Calu3 (cell line): Measurements from ENCODE around the gene FUT7. TPM values are rescaled to one million over a fixed set of nuclear protein-coding genes. Genes with fewer than 3 reads are reported as not detected.

Experiments
- BruUV-seq: library from RNA; stranded (reverse); fragments of 400-500 nt; replicated peaks from 2 replicates; lab custom pipeline; 2021; lab: Mats Ljungman, UMichigan
- CTCF ChIA-PET: fragments of 300-600 bp; sonication (Branson Sonifier 250); formaldehyde crosslinking; loops from one replicate; lab custom pipeline; 2022; ENCODE audit warnings: antibody characterized with exemption; lab: Charles Lee
- DNase-seq: peaks from one replicate; pipeline ENCODE4 v3.0.0; 2022
- H3K27ac Mint-ChIP-seq: one replicate; pipeline ENCODE4 v1.8.0; 2022; ENCODE audit warnings: mixed read lengths; ENCODE audit not compliant: unreplicated experiment
- H3K27me3 Mint-ChIP-seq: one replicate; pipeline ENCODE4 v1.8.0; 2022; ENCODE audit warnings: mixed read lengths; ENCODE audit not compliant: unreplicated experiment
- H3K36me3 Mint-ChIP-seq: one replicate; pipeline ENCODE4 v1.8.0; 2022; ENCODE audit warnings: mild to moderate bottlenecking, moderate library complexity, mixed read lengths; ENCODE audit not compliant: insufficient read depth, unreplicated experiment
- H3K4me1 Mint-ChIP-seq: one replicate; pipeline ENCODE4 v1.8.0; 2022; ENCODE audit warnings: mild to moderate bottlenecking, low read depth, mixed read lengths; ENCODE audit not compliant: unreplicated experiment
- H3K4me3 Mint-ChIP-seq: one replicate; pipeline ENCODE4 v1.8.0; 2022; ENCODE audit warnings: mild to moderate bottlenecking, low read depth, moderate library complexity, mixed read lengths; ENCODE audit not compliant: unreplicated experiment
- H3K9me3 Mint-ChIP-seq: one replicate; pipeline ENCODE4 v1.8.0; 2022; ENCODE audit warnings: low read depth, mixed read lengths; ENCODE audit not compliant: unreplicated experiment
- CTCF ChIP-seq: fragments of 200-600 bp; IDR thresholded peaks from one replicate; pipeline ENCODE4 v1.8.0; 2022; ENCODE audit warnings: antibody characterized with exemption; ENCODE audit not compliant: unreplicated experiment
- intact Hi-C: fragments of 100-400 bp; cut with micrococcal nuclease; formaldehyde crosslinking; loops from one replicate; pipeline ENCODE4 v1.10.0; 2022; ENCODE audit not compliant: unreplicated experiment
- total RNA-seq: library from RNA; stranded (reverse); gene quantifications from 2 replicates; pipeline ENCODE4 v1.2.3, GENCODE V29; 2022

Gene FUT7
- total RNA-seq, 1 experiment from 2014 or later, result not detected

- peak; percentile 73 for TF ChIP-seq CTCF
- intact Hi-C loops, result no loop called here
- H3K4me1 Mint-ChIP-seq, result no peaks in the 10 kb centered on the region
- peaks cover 24% of the 10 kb centered on the region for H3K36me3 Mint-ChIP-seq
- H3K27me3 Mint-ChIP-seq, result no peaks in the 10 kb centered on the region
- no peaks in the 10 kb centered on the region for H3K9me3 Mint-ChIP-seq
- no TSS peak for BruUV-seq
- CTCF ChIA-PET, result interaction anchor here (0.6 to 1.9 kb wide), 12 partner anchors 8 to 120 kb away, joined by 3 to 27 read pairs (median 5); partner anchors contain the start of gene MAN1B1
- no peak within 1 kb of the TSS for H3K27ac Mint-ChIP-seq
- DNase-seq, result peak; percentile 88
- peak within 1 kb of the TSS; percentile 73 for H3K4me3 Mint-ChIP-seq
These were observed 14.3 kb upstream of the FUT7 start, which contains the start of gene NPDC1 for GRCh38 chr9:137046088-137046787. NPDC1 (minus strand) TSS chr9:137046177; CDS start chr9:137045989, 188 bp downstream.

GRCh38 chr9:137045294-137046087 lies 13.6 kb upstream of the FUT7 start:
- no peaks in the 10 kb centered on the region for H3K9me3 Mint-ChIP-seq
- CTCF ChIA-PET, result interaction anchor here (1.2 to 1.9 kb wide), 2 partner anchors 10 to 22 kb away, joined by 10 to 27 read pairs; no protein-coding TSS in a partner anchor
- no peaks in the 10 kb centered on the region for H3K4me1 Mint-ChIP-seq
- intact Hi-C loops, result no loop called here
- DNase-seq, result no peak
- peaks cover 24% of the 10 kb centered on the region for H3K36me3 Mint-ChIP-seq
- peak overlapping the region; percentile 73 for H3K4me3 Mint-ChIP-seq
- no peaks in the 10 kb centered on the region for H3K27me3 Mint-ChIP-seq
- no peak overlapping the region for H3K27ac Mint-ChIP-seq
- no peak for TF ChIP-seq CTCF
- no TSS peak for BruUV-seq

DNA sequence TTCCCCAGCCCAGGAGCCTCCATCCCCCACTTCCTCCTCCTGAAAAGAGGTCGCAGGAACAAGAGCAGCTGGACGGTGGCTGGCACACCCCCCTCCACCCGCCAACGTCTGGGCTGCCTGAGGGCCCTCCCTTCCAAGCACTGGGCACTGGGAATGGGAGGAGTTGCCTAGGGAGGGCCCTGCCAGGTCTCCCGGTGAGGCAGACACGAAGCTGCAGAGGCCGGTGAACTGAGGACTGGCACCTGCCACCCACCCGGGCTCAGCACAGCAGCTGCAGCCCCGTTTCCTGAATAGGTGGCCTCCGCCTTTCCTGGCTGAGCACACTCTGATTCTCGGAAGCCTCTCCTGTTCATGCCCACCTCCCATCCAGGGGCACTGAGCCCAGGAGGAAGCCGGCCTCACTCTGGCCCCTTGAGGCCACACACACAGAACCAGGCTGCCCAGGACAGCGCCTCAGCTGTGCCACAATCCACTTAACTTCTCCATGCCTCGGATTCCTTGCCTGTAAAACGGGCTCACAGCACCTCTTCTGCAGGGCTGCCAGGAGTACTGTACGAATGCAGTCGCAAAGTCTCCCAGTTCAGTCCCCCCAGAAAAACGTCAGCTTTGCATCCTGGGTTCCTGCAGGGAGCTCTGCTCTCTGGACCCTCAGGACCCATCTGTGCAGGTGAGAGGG lies 12.8 kb upstream of the FUT7 start:
- Mint-ChIP-seq H3K36me3 (peaks cover 24% of the 10 kb centered on the region), H3K4me1 (no peaks in the 10 kb centered on the region), H3K4me3 (peak overlapping the region; percentile 73), H3K27ac (no peak overlapping the region), H3K9me3 (no peaks in the 10 kb centered on the region), H3K27me3 (no peaks in the 10 kb centered on the region)
- no peak for TF ChIP-seq CTCF
- intact Hi-C loops, result no loop called here
- CTCF ChIA-PET, result no interaction called here
- BruUV-seq, result TSS peak; percentile 37
- DNase-seq, result no peak

- H3K27me3 Mint-ChIP-seq, result no peaks in the 10 kb centered on the region
- peaks cover 28% of the 10 kb centered on the region for H3K36me3 Mint-ChIP-seq
- CTCF ChIA-PET, result no interaction called here
- H3K27ac Mint-ChIP-seq, result no peak overlapping the region
- BruUV-seq, result no TSS peak
- intact Hi-C loops, result no loop called here
- no peaks in the 10 kb centered on the region for H3K9me3 Mint-ChIP-seq
- no peak overlapping the region for H3K4me3 Mint-ChIP-seq
- no peaks in the 10 kb centered on the region for H3K4me1 Mint-ChIP-seq
- no peak for TF ChIP-seq CTCF
- DNase-seq, result no peak
These were observed 12.1 kb upstream of the FUT7 start for GRCh38 chr9:137044037-137044436.
